OCI-LY3 (cell line): ENCODE measurements around the gene CNTNAP2.
"Not testable (repeated sequence)": the region's sequence is repeated elsewhere in the genome, so short reads cannot be mapped to it uniquely, and the experiment has no call there.

Experiments
- H2AFZ ChIP-seq: fragments of 200-600, 300-600 bp; shearing (Covaris generic); 2 replicates; pipeline ENCODE4 v1.6.0; 2014; ENCODE audit warnings: antibody characterized with exemption, low read depth, low read length
- H3K27ac ChIP-seq: fragments of 200-600, 300-600 bp; sonication (generic); 2 replicates; pipeline ENCODE4 v1.5.1; 2014; ENCODE audit warnings: mild to moderate bottlenecking, low read length, moderate library complexity, mixed read lengths
- H3K27me3 ChIP-seq: fragments of 200-600, 300-600 bp; sonication (generic); 2 replicates; pipeline ENCODE4 v1.6.1; 2014; ENCODE audit warnings: low read depth, low read length, mixed read lengths
- H3K36me3 ChIP-seq: fragments of 200-600, 300-600 bp; sonication (generic); replicated peaks from 2 replicates; pipeline ENCODE3; 2014; ENCODE audit warnings: low read depth, low read length, mixed read lengths
- H3K4me1 ChIP-seq: fragments of 300-600, 200-600 bp; sonication (generic); 2 replicates; pipeline ENCODE4 v1.6.1; 2014; ENCODE audit warnings: low read length, mixed read lengths
- H3K4me2 ChIP-seq: fragments of 200-600, 300-600 bp; sonication (generic); 2 replicates; pipeline ENCODE4 v1.6.1; 2014; ENCODE audit warnings: low read length, mixed read lengths
- H3K4me3 ChIP-seq: fragments of 300-600, 200-600 bp; sonication (generic); 2 replicates; pipeline ENCODE4 v1.5.1; 2014; ENCODE audit warnings: antibody characterized with exemption, mild to moderate bottlenecking, low read length, moderate library complexity
- H3K79me2 ChIP-seq: fragments of 300-600, 200-600 bp; shearing (Covaris generic); 2 replicates; pipeline ENCODE4 v1.6.1; 2014; ENCODE audit warnings: mild to moderate bottlenecking, low read length, mixed read lengths
- H3K9ac ChIP-seq: fragments of 300-600, 200-600 bp; shearing (Covaris generic); 2 replicates; pipeline ENCODE4 v1.6.0; 2014; ENCODE audit warnings: mild to moderate bottlenecking, low read length, moderate library complexity
- H3K9me3 ChIP-seq: fragments of 200-600, 300-600 bp; shearing (Covaris generic); 2 replicates; pipeline ENCODE4 v1.6.1; 2014; ENCODE audit warnings: low read length, mixed read lengths; ENCODE audit not compliant: insufficient read depth
- H4K20me1 ChIP-seq: fragments of 200-600, 300-600 bp; sonication (generic); 2 replicates; pipeline ENCODE4 v1.6.1; 2016; ENCODE audit warnings: low read length, mixed read lengths; ENCODE audit not compliant: insufficient read depth
- EZH2phosphoT487 ChIP-seq: fragments of 200-600 bp; shearing (Covaris generic); IDR thresholded peaks from 2 replicates; pipeline ENCODE4 v1.6.1; 2018; ENCODE audit warnings: antibody characterized with exemption, mixed run types, low read depth
- TF ChIP-seq, protein P1 (sequence below): fragments of 200-600, 300-600 bp; sonication (generic); IDR thresholded peaks from 2 replicates; pipeline ENCODE4 v1.5.1; 2014; ENCODE audit warnings: antibody characterized with exemption, low read length, low read depth

Gene CNTNAP2

GRCh38 chr7:147779949-147780348, 1663.3 kb downstream of the CNTNAP2 start:
- no peak overlapping the region for H3K4me2 ChIP-seq
- no peaks in the 10 kb centered on the region for H3K36me3 ChIP-seq
- no peaks in the 10 kb centered on the region for H3K27me3 ChIP-seq
- H3K4me3 ChIP-seq = no peak overlapping the region
- no peaks in the 10 kb centered on the region for H3K9me3 ChIP-seq
- H4K20me1 ChIP-seq = no peaks in the 10 kb centered on the region
- no peak overlapping the region for H2AFZ ChIP-seq
- no peak overlapping the region for H3K9ac ChIP-seq
- H3K4me1 ChIP-seq = no peaks in the 10 kb centered on the region
- H3K27ac ChIP-seq = no peak overlapping the region
- TF ChIP-seq EZH2phosphoT487 = no peak
- TF ChIP-seq, protein P1, sequence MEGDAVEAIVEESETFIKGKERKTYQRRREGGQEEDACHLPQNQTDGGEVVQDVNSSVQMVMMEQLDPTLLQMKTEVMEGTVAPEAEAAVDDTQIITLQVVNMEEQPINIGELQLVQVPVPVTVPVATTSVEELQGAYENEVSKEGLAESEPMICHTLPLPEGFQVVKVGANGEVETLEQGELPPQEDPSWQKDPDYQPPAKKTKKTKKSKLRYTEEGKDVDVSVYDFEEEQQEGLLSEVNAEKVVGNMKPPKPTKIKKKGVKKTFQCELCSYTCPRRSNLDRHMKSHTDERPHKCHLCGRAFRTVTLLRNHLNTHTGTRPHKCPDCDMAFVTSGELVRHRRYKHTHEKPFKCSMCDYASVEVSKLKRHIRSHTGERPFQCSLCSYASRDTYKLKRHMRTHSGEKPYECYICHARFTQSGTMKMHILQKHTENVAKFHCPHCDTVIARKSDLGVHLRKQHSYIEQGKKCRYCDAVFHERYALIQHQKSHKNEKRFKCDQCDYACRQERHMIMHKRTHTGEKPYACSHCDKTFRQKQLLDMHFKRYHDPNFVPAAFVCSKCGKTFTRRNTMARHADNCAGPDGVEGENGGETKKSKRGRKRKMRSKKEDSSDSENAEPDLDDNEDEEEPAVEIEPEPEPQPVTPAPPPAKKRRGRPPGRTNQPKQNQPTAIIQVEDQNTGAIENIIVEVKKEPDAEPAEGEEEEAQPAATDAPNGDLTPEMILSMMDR = no peak
- no peaks in the 10 kb centered on the region for H3K79me2 ChIP-seq

GRCh38 chr7:147796581-147796980, 1680.0 kb downstream of the CNTNAP2 start:
- TF ChIP-seq, protein P1 = no peak
- TF ChIP-seq EZH2phosphoT487 = no peak
- Histone ChIP-seq H2AFZ (no peak overlapping the region), H4K20me1 (no peaks in the 10 kb centered on the region), H3K4me1 (no peaks in the 10 kb centered on the region), H3K9me3 (no peaks in the 10 kb centered on the region), H3K27ac (no peak overlapping the region), H3K36me3 (no peaks in the 10 kb centered on the region), H3K9ac (no peak overlapping the region), H3K79me2 (no peaks in the 10 kb centered on the region), H3K4me2 (no peak overlapping the region), H3K4me3 (no peak overlapping the region), H3K27me3 (no peaks in the 10 kb centered on the region)

- TF ChIP-seq, protein P1 = no peak
- no peak for TF ChIP-seq EZH2phosphoT487
- no peaks in the 10 kb centered on the region for H3K79me2 ChIP-seq
- no peaks in the 10 kb centered on the region for H3K9me3 ChIP-seq
Measured at GRCh38 chr7:147798001-147798400, 1681.4 kb downstream of the CNTNAP2 start.

DNA sequence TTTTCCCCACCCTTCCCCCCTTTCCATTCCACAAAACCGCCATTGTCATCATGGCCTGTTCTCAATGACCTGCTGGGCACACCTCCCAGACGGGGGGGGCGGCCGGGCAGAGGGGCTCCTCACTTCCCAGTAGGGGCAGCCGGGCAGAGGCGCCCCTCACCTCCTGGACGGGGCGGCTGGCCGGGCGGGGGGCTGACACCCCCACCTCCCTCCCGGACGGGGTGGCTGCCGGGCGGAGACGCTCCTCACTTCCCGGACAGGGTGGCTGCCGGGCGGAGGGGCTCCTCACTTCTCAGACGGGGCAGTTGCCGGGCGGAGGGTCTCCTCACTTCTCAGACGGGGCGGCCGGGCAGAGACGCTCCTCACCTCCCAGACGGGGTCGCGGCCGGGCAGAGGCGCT, 1685.2 kb downstream of the CNTNAP2 start:
- H2AFZ ChIP-seq, H4K20me1 ChIP-seq, H3K9me3 ChIP-seq, H3K36me3 ChIP-seq, H3K27ac ChIP-seq, H3K9ac ChIP-seq, H3K4me2 ChIP-seq, H3K4me1 ChIP-seq, H3K79me2 ChIP-seq, H3K4me3 ChIP-seq, H3K27me3 ChIP-seq: not testable (repeated sequence)

More at GRCh38 chr7:147798001-147798400, 1681.4 kb downstream of the CNTNAP2 start:
- Histone ChIP-seq H3K4me3 (no peak overlapping the region), H3K4me2 (no peak overlapping the region), H3K9ac (no peak overlapping the region), H4K20me1 (no peaks in the 10 kb centered on the region), H2AFZ (no peak overlapping the region), H3K27me3 (no peaks in the 10 kb centered on the region), H3K36me3 (no peaks in the 10 kb centered on the region), H3K27ac (no peak overlapping the region), H3K4me1 (no peaks in the 10 kb centered on the region)

DNA sequence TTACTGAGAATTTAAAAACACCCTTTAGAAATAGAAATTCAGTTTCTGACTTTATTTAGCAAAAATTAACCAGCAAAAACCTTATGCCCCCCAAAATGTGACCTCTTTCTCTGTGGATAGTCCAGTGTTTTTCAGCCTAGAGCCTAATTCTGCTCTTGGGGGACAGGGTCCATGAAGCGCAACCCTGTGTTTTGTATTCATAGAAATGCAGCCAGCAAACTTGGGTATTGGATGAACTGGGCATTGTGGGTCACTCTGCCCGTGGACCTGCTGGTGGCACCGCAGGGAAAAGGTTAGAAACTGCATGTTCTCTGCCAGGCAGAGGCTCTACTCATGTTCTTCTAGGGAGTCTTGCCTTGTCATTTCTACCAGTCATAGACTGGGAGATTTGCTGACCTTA, 1686.5 kb downstream of the CNTNAP2 start:
- Histone ChIP-seq H3K4me2 (no peak overlapping the region), H3K27ac (no peak overlapping the region), H3K4me1 (no peaks in the 10 kb centered on the region), H3K9me3 (no peaks in the 10 kb centered on the region), H3K27me3 (no peaks in the 10 kb centered on the region), H3K36me3 (no peaks in the 10 kb centered on the region), H3K9ac (no peak overlapping the region), H4K20me1 (no peaks in the 10 kb centered on the region), H2AFZ (no peak overlapping the region), H3K4me3 (no peak overlapping the region), H3K79me2 (no peaks in the 10 kb centered on the region)
- no peak for TF ChIP-seq EZH2phosphoT487
- TF ChIP-seq, protein P1 = no peak
